OCI-M2 (cell line): ENCODE measurements around the gene TGFBR2.

Experiments
- DNase-seq: peaks from one replicate; lab custom pipeline; 2025; ENCODE audit not compliant: unreplicated experiment; lab: John Stamatoyannopoulos, UW

Gene TGFBR2

GRCh38 chr3:30671527-30672286 lies 65.3 kb downstream of the TGFBR2 start:
- DNase-seq, result no peak

- DNase-seq, result no peak
Observed at GRCh38 chr3:30672287-30672735, 65.9 kb downstream of the TGFBR2 start.

GRCh38 chr3:30672959-30673358 lies 66.6 kb downstream of the TGFBR2 start:
- no peak for DNase-seq

- no peak for DNase-seq
Observed at GRCh38 chr3:30673425-30674341, 67.3 kb downstream of the TGFBR2 start.

- no peak for DNase-seq
Observed at GRCh38 chr3:30675006-30675405, 68.6 kb downstream of the TGFBR2 start.

GRCh38 chr3:30675774-30676173 lies 69.4 kb downstream of the TGFBR2 start:
- DNase-seq, result no peak

- no peak for DNase-seq
Observed at GRCh38 chr3:30676424-30677346, 70.3 kb downstream of the TGFBR2 start.

GRCh38 chr3:30677347-30677685 lies 70.9 kb downstream of the TGFBR2 start:
- no peak for DNase-seq

- DNase-seq, result no peak
Observed at GRCh38 chr3:30679045-30679444, 72.6 kb downstream of the TGFBR2 start.

GRCh38 chr3:30680789-30681648 lies 74.6 kb downstream of the TGFBR2 start:
- no peak for DNase-seq

GRCh38 chr3:30681649-30682211 lies 75.3 kb downstream of the TGFBR2 start:
- DNase-seq, result no peak

GRCh38 chr3:30682434-30683155 lies 76.2 kb downstream of the TGFBR2 start:
- no peak for DNase-seq

- no peak for DNase-seq
Observed at GRCh38 chr3:30683769-30684168, 77.4 kb downstream of the TGFBR2 start.

- DNase-seq, result no peak
Observed at GRCh38 chr3:30684356-30684755, 78.0 kb downstream of the TGFBR2 start.

GRCh38 chr3:30685267-30685667 lies 78.9 kb downstream of the TGFBR2 start:
- DNase-seq, result no peak

GRCh38 chr3:30686176-30686575 lies 79.8 kb downstream of the TGFBR2 start:
- no peak for DNase-seq

GRCh38 chr3:30686799-30687198 lies 80.4 kb downstream of the TGFBR2 start:
- DNase-seq, result no peak

GRCh38 chr3:30687930-30688570 lies 81.6 kb downstream of the TGFBR2 start:
- no peak for DNase-seq
